ENCODE data around the gene OR52D1.

OR52D1 gene

DNA sequence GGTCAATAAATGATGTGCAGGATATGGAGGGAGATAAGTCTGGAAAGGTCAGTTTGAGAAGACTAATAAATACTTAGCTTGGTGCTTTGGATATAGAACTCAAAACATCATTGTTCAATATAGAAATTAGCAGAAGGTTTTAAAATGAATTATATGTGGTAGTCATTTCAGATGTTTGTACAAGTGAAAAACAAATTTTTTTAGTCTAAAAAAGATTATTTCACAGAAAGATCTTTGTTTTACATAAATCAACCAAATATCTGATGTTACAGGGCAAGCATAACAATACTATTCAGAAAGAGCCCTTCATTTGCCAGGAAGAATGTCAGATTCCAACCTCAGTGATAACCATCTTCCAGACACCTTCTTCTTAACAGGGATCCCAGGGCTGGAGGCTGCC is at the start of gene OR52D1:
Gene OR52D1, plus strand, starts transcription at position 301 of the 400 bp plus-strand sequence. Its CDS starts 22 bp downstream, at position 323.
- DNase-seq: no peak

DNA sequence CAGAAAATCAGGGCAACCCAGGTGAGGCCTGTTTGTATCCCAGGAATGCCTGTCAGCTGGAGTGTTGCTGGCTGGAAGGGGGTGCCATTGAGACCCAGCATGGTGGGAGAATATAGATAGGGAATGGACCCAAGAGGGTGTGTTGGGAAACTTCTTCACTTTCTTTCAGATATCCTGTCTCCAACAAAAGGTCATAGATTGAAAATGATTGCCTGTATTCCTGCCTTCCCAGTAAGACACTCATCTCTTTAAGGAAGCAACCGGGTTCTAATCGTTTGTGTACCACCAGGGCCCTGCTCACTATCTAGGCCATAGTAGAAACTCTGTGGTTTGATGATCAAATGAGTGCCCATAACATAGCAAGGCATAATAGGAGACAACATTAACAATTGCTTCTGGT is 47.1 kb upstream of the OR52D1 start, which contains the start of gene OR51I1:
Gene OR51I1, minus strand, starts transcription at position 101 of the 400 bp plus-strand sequence. Its CDS starts 0 bp downstream, at position 101.
- no peak for DNase-seq

GRCh38 chr11:5443835-5444393 is 44.6 kb upstream of the OR52D1 start:
- no peak for DNase-seq

DNA sequence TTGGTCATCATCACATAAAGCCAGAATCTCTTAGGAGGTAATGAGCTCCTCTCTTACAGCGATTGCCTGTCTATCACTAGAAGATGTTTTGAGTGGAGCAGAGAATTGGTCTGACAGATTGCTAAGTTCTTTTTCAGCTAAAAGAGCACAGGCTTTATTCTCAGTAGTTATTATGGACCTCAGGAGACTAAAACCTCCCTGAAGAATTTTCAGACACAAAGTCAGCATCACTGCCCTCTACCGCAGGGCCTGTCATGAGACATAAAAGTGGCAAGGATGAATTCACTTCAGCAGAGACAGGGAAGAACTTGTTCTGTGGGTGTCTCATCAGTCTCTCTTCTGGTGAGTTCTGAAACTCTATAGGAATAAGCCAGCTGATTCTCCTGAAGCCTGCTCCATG is 39.5 kb upstream of the OR52D1 start, which contains the start of gene OR51I2:
Gene OR51I2, plus strand, starts transcription at position 301 of the 400 bp plus-strand sequence. CDS start 4,166 bp downstream, outside the sequence.
- DNase-seq: no peak

DNA sequence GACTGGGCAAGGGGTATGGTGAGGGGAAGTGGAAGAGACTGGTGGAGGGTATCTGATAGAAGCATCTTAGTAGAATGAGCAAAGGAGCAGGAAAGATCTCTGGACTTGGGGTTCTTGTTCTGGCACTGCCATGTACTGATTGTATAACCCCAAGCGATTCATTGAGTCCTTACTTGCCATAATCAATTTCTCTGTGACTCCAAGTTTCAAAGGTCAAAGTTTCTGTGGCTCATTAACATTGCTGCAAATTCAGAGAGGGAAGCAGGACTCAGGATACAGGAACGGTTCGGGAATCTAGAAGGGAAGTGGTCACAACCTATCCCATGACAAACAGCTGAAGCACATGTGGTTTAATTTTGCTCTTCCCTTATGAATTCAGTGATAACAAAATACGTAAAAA is 39.1 kb upstream of the OR52D1 start:
- no peak for DNase-seq

GRCh38 chr11:5460983-5461621 is 27.4 kb upstream of the OR52D1 start:
- no peak for DNase-seq

DNA sequence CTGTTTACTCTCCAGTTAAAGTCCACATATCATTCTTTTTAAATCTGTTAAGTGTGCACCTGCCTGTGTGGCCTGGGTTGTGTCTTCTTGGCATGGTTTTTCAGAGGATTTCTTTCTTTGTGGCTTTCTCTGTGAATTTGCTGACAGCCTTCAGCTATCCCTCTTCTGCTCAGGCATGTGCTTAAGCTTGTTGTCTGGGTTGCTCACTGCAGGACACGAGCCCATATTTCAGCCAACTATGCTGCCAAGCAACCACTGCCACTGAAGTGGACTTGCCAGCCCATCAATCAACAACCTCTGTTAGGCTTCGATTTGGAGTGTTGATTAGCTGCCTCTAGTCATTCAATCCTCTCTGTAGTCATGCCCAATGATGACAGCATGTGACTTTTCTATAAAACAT is 21.0 kb upstream of the OR52D1 start:
- no peak for DNase-seq

- no peak for DNase-seq
Measured at GRCh38 chr11:5473921-5474320, 14.6 kb upstream of the OR52D1 start.

GRCh38 chr11:5476186-5476819 is 12.2 kb upstream of the OR52D1 start:
- DNase-seq: peak; percentile 1 to 2

- DNase-seq: no peak
Measured at GRCh38 chr11:5486003-5486402, 2.5 kb upstream of the OR52D1 start.

- no peak for DNase-seq
Measured at GRCh38 chr11:5486421-5486820, 2.1 kb upstream of the OR52D1 start.

- no peak for DNase-seq
Measured at GRCh38 chr11:5488798-5489399, 414 bp downstream of the OR52D1 start.

DNA sequence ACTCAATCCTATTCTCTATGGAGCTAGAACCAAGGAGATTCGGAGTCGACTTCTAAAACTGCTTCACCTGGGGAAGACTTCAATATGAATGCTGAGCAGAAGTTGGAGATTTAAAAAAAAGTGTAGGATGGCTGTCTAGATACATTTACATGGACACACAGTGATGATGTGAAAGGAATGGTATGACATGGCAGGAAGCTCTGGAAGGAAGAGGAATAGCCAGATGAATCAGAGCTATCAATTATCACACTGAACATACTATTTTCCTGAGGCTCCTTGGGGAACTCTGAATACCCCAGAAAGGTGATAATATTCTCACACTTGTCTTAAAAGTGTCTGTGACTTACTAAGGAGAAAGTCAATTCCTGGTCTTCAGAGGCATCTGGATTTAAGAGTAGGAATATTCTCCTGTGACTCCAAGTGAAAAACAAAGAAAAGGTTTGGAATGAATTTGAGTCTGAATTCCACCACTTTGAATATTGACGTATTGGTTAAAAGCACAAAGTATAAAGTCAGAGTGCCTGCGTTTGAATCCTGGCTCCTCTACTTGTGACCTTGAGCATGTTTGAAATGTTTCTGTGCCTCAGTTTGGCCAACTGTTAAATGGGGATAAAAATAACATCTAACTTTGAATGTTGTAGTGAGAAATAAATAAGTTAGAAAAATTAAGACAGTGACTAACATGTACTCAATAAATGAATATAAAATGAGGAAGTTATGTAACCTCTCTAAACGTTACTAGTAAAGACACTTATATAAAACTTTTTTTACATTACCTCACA is 1.3 kb downstream of the OR52D1 start:
- no peak for DNase-seq

GRCh38 chr11:5499671-5500070 is 11.2 kb downstream of the OR52D1 start:
- DNase-seq: no peak

- no peak for DNase-seq
Measured at GRCh38 chr11:5500393-5500801, 11.9 kb downstream of the OR52D1 start.

GRCh38 chr11:5504403-5504921 is 16.0 kb downstream of the OR52D1 start:
- no peak for DNase-seq

DNA sequence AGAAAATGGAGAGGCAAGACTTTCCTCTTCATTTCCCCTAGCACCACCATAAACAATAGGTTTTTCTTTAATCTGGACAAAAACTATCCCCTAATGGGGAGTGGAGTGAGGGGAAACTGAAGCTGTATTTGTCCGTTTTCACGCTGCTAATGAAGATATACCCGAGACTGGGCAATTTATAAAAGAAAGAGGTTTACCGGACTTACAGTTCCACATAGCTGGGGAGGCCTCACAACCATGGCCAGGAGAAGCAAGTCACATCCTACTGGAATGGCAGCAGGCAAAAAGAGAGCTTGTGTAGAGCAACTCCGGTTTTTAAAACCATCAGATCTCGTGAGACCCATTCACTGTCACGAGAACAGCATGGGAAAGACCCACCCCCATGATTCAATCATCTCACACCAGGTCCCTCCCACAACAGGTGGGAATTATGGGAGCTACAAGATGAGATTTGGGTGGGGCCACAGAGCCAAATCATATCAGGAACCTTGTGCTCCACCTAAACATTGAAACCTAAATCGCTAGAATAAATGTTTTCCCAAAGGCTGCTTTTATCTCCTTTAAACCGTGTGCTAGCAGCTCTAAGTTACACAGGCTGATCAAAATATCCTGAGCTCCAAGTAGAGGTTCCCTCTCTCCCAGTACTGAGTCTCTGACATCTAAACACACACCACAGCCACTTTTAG is 17.0 kb downstream of the OR52D1 start:
- no peak for DNase-seq

DNA sequence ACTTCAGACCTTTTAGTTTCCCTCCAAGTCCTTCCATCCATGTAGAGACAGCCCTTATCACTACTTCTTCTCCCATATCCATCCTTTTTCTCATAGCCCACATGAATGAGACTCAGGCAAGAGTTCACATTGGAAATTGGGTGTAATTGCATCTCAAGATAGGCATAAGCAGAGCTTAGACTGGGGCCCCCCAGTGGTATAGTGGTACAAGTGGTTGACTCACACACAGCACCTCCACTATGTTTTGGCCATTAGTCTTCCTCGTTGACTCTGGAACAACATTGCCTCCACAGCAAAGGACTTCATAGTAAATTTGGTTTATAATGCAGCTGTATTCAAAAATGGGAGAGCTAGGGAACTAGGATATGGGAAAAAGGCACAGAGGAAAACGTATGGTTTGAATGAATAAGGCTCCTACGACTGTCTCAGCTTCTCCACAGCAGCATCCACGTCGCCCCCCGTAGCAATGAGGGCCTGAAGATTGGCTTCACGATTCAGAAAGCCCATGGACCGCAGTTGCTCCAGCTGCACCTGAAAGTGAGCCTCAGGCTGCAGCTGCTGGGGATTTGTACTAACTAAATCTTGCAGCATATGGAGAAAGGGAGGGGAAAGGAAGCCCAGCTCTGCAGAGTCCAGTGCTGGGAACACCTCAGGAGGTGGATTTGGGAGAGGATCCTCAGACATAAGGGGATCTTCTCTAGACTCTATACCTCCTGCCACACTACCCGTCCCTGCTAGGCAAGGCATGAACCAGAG is 18.9 kb downstream of the OR52D1 start:
- DNase-seq: no peak

- no peak for DNase-seq
Measured at GRCh38 chr11:5507933-5508305, 19.4 kb downstream of the OR52D1 start.

DNA sequence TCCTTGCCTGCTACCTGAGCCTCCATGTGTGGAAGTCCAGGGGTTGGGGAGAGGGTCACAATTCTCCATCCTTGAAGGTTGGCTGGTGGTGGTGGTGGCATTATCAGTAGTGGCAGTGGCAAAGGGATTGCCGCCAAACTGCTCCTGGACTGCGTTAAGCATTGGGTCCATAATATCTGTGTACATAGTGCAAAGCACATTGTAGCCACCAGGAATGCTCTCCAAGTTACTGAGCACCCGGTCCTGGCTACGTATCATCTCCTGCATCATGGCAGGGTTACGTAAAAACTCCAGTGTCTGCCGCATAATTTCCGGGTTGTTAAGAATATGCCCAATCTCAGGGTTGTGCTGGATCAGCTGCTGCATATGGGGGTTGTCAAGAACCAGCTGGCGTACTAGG is 20.1 kb downstream of the OR52D1 start:
- no peak for DNase-seq

GRCh38 chr11:5509803-5510202 is 21.3 kb downstream of the OR52D1 start, which contains the start of gene UBQLN3:
Gene UBQLN3, minus strand, starts transcription at chr11:5509957. Its CDS starts 399 bp downstream, at chr11:5509558.
- DNase-seq: no peak
